Measurements from ENCODE around the gene GPBP1.
A peak's percentile ranks its signal among the peaks of the same experiment; 100 is the strongest.
"Not testable (repeated sequence)": the region's sequence is repeated elsewhere in the genome, so short reads cannot be mapped to it uniquely, and the experiment has no call there.

The GPBP1 gene, protein sequence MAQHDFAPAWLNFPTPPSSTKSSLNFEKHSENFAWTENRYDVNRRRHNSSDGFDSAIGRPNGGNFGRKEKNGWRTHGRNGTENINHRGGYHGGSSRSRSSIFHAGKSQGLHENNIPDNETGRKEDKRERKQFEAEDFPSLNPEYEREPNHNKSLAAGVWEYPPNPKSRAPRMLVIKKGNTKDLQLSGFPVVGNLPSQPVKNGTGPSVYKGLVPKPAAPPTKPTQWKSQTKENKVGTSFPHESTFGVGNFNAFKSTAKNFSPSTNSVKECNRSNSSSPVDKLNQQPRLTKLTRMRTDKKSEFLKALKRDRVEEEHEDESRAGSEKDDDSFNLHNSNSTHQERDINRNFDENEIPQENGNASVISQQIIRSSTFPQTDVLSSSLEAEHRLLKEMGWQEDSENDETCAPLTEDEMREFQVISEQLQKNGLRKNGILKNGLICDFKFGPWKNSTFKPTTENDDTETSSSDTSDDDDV

DNA sequence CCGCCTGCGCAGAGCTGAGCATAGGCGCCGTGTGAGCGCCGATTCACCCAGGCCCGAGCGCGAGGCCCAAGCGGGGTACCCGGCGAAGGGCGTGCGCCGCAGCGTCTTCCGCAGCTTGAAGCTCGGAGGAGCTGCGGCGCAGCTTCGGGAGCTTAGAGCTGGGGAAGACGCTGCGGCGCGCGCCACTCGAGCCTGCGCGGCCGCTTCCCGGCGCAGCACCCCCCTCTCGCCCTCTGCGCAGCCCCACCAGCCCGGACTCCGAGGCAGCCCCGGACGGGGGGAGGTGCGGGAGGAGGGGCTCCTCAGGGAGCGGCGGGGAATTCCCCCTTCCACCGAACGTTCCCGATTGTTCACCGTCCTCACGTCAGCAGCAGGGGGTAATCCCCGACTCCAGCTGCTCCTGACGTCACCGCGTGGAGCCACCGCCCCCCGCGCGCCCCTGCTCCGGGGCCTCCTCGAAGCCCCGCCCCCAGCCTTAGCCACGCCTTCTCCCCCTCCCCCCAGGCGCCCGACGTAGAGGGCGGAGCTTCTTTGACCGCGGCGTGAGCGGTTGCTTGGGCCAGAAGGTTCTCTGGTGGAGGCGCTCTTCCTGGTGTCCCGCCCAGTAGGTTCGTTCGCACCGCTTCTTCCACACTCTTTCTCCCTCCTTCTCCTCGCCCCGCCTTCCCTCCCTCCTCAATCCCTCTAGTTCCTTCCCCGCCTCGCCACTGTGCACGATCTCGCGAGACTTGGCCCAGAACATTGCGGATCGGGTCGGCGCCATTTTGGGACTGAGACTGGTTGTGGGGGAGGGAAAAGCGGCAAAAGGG lies at the start of gene GPBP1:
TSS of gene GPBP1 (plus strand) at position 741 of the 809 bp plus-strand sequence. CDS start 40,072 bp downstream, outside the sequence.
- peak; percentile 94 to 96 for DNase-seq (ENCODE audit: low read depth in 2 of 2)

DNA sequence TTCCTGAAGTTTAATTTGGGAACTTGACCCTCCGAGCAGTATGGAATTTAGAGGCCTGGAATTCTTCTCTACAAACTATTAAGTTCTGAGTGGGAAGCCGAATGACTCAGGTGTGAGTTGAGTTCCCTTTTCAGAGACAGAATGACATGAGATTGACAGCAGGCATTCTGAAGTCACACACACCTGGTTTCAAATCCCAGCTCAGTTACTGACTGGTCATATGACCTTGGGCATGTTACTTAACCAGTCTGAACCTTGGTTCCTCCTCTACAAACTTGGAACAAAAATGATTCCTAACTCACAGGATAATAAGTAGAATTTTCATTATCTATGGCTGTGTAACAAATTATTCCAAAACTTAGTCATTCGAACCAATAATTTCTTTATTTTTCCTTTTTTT lies 45.5 kb upstream of the GPBP1 start:
- no peak for DNase-seq (ENCODE audit: low read depth in 2 of 2)

DNA sequence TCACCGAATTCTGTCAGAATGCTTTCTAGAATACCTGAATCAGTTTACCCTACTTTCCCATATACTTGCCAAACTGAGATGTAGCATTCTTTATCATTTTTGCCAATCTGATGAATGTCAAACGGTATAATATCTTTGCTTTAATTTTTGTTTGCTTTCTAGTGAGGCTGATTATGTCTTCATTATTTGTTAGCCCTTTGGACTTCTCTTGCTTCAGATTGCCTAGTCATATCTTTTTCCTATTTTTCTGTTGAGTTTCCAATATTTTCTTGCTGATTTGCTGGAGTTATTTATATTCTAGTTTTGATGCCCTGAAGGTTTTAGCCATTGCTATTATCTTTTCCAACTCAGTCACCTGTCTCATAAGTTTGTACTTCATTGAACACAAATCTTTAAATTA lies 40.3 kb upstream of the GPBP1 start:
- no peak for DNase-seq (ENCODE audit: low read depth in 2 of 2)

DNA sequence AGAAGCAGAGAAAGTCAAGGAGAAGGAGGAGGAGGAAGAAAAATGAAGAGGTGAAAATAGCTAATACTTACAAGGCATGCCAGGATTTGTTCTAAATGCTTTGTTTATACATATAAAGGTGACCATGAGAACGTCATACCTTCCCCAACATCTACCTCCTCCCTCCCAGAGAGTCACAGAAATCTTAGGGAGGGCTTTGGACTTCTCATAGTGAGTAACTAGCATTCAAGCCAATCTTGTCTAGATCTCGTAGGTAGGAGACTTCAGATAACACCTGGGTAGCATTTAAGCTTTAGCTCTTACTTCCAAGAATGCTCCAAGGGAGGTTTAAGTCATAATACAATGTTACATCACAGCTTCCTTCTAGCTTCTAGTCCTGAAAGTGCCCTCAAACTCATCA lies 36.5 kb upstream of the GPBP1 start:
- DNase-seq (ENCODE audit: low read depth in 2 of 2), result no peak

DNA sequence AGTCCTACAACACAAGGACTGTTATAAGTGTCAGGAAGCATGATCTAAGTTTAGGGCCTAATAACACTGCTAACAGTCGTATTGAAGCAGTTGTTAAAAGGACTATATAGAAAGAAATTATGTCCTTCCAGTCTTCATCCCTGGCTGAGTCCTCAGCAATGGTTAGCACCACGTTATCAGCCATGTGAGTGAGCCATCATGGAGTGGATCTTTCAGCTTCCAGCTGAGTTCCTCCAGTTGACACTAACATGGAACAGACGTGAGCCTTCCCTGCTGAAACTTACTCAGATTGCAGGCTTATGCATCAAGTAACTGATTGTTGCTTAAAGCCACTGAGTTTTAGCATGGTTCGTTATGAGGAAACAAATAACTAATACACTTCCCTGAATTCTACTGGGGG lies 21.5 kb upstream of the GPBP1 start:
- DNase-seq (ENCODE audit: low read depth in 2 of 2), result no peak

DNA sequence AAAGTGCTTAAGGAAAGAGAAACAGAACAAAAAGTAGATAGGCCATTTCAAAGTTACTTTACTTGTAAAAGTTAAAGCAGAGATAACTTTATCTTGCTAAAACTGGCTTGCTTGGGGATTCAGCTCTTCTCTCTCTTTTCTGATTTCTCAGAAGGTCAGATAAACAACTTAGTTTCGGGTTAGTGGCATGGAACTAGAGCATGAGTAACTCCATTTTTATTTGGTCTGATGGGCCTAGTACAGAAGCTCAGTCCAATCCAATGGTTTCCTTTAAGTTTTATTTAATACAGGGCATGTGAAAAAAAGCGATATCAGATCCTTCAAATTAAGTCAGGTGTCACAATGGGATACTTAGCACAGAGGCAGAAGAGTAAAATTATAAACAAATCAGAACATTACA lies 18.8 kb upstream of the GPBP1 start:
- no peak for DNase-seq (ENCODE audit: low read depth in 2 of 2)

DNA sequence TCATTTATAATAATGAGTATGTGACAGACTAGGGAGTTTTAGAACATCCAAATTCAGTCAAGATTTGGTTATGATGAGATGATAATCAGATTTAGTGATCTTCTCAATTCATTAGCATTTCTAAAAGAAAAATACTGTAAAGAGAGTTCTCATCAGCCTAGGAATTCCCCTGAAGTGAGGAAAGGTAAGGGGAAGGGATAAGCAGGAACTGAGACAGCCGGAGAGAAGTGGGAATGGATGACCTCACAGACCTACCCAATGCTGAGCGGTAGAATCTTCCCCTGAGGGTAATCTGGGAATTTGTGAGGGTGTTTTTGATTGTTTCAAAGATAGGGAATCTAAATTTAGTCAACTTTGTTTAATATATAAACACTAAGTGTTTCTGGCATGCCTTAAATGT lies 16.7 kb upstream of the GPBP1 start:
- no peak for DNase-seq (ENCODE audit: low read depth in 2 of 2)

DNA sequence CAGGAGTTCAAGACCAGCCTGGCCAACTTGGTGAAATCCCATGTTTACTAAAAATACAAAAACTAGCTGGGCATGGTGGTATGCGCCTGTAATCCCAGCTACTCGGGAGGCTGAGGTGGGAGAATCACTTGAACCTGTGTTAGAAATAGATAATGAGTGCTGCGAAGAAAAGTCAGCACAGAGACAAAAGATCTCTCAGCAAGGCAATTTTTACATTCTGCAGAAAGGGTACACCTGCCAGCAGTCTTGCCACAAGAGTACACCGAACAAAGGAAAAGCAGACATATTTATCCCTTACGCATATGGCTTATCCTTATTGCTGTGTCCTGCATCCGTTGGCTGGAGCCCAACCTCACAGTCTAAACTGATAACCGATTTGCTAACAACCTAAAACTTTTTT lies 16.2 kb upstream of the GPBP1 start:
- no peak for DNase-seq (ENCODE audit: low read depth in 2 of 2)

DNA sequence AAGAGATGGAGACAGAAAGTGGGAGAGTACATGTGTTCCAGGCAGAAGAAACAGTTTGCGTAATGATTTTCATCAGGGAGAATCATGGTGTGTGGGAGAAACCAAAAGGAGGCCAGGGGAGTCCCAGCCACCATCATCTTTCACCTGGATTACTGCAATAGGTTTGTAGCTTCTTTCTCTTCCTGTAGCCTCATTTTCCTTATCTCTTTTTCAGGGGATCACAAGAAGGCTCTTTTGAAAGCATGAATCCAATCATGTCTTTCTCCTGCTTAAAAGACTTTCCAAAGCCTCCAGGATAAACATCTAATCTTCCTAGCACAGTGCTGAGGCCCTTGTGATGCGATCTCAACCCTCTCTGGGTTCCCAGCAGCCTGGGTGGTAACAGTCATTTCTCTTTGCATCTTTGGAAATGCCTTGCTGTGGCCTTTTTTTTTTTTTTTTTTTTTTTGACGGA lies 10.3 kb upstream of the GPBP1 start:
- no peak for DNase-seq (ENCODE audit: low read depth in 2 of 2)

DNA sequence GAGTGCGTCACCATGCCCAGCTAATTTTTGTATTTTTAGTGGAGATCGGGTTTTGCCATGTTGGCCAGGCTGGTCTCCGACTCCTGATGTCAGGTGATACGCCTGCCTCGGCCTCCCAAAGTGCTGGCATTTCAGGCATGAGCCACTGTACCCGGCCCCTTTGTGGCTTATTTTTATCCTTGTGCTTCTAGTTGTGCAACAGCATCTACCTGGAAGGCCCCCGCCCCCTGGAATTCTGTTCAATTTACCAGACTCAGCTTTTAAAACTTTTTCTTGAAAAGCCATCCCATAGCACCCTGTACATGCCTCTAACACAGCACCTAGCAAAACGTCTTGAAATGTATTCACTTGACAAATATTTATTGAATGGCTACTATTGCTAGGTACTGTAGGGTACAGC lies 9.7 kb upstream of the GPBP1 start:
- DNase-seq (ENCODE audit: low read depth in 2 of 2), result no peak

DNA sequence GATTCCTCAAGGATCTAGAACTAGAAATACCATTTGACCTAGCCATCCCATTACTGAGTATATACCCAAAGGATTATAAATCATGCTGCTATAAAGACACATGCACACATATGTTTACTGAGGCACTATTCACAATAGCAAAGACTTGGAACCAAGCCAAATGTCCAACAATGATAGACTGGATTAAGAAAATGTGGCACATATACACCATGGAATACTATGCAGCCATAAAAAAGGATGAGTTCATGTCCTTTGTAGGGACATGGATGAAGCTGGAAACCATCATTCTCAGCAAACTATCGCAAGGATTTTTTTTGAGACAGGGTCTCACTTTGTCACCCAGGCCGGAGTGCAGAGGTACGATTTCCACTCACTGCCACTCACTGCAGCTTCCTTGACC lies 8.7 kb upstream of the GPBP1 start:
- DNase-seq (ENCODE audit: low read depth in 2 of 2), result not testable (repeated sequence)

DNA sequence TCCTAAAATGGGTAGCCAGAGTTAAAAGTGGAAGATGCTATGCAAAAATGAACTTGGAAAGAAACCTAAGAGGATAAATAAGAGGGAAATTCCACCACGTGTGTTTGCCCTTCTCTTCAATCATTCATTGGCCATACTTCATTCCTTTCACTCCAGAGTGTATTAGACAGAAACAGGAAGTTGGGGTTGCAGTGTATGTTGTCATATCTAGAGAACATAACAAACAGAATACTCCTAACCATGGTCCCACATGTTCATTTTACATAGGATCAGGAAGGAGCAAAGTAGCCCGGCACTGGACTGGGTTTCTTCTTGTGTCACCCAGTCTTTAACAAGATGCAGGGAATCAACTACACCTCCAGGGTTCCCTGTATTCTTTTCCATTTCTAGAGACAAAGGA lies 7.6 kb upstream of the GPBP1 start:
- no peak for DNase-seq (ENCODE audit: low read depth in 2 of 2)

DNA sequence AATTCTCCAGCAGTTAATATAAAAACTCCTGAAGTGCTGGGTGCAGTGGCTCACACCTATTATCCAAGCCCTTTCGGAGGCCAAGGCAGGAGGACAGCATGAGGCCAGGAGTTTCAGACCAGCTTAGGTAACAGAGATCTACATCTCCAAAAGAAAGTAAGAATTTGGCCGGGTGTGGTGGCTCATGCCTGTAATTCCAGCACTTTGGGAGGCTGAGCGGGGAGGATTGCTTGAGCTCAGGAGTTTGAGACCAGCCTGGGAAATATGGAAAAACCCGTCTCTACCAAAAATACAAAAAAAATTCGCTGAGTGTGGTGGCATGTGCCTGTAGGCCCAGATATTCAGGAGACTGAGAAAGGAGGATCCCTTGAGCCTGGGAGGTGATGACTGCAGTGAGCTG lies 6.7 kb upstream of the GPBP1 start:
- DNase-seq (ENCODE audit: low read depth in 2 of 2), result no peak

DNA sequence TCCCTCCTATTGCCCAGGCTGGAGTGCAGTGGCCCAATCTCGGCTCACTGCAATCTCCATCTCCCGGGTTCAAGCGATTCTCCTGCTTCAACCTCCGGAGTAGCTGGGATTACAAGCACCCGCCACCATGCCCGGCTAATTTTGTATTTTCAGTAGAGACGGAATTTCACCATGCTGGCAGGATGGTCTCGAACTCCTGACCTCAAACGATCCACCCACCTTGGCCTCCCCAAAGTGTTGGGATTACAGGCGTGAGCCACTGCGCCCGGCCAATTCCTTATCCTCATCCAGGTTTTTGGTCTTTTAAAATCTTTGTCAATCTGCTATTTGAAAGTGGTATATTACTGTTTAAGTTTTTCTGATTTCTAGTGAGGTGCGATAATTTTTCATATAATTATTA lies 3.7 kb upstream of the GPBP1 start:
- not testable (repeated sequence) for DNase-seq (ENCODE audit: low read depth in 2 of 2)

DNA sequence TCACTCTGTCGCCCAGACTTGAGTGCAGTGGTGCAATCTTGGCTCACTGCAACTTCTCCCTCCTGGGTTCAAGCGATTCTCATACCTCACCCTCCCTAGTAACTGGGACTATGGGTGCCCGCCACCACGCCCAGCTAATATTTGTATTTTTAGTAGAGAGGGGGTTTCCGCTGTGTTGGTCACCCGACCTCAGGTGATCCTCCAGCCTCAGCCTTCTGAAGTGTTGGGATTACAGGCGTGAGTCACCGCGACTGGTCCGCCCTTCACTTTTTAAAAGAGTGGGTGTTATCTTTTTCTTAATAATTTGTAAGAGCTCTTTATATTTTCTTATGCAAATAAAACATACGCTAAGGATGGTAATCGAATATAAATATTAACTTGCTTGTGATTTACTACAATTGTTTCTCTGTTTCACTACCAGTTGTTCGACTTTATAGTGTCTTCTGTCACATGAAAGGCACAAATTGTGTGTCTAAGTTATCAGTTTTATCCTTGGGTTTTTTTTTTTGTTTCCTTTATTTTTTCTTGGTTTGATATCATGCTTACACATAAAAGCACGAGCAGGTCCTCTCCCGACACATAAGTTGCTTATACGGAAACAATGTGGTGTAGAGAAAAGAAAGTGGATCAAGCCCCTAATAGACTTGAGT lies 1.9 kb upstream of the GPBP1 start:
- DNase-seq (ENCODE audit: low read depth in 2 of 2), result no peak

DNA sequence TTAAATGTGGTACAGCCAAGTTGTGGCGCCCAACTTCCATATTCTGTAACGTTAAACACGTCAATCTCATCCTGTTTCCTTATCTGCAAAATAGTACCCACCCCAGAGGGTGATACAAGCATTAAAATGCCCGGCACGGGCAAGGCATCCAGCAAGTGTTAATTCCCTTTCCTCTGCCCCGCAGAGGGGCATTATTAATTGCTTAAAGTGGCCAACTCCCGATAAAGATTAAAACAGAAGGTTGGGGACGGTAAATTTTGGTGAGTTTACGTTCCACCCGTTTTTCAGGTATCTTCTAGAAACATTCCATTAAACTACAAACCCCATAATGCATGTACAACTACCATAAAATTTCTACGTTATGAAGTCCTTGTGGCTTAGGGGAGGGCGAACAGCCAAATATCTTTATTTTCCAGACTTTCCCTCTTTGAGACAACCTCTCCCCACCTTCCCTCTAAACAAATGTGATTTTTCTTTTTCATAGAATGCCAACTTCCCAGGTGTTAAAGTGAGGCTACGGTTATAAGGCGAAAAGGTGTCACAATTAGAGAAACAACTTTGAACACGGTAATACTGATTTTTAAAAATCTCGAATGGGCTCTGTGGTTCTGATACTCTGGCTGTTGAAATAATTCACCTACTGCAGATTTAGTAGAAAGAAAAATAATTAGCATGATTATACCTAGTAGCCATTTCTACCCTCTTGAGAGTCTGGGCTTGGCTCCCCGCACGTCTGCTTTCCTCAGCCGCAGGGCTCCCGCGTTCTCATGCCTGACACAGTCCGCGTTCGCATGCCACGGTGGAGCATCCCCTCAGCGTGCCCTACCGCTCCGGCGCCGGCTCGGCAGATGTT lies 1.2 kb upstream of the GPBP1 start:
- DNase-seq (ENCODE audit: low read depth in 2 of 2), result no peak

DNA sequence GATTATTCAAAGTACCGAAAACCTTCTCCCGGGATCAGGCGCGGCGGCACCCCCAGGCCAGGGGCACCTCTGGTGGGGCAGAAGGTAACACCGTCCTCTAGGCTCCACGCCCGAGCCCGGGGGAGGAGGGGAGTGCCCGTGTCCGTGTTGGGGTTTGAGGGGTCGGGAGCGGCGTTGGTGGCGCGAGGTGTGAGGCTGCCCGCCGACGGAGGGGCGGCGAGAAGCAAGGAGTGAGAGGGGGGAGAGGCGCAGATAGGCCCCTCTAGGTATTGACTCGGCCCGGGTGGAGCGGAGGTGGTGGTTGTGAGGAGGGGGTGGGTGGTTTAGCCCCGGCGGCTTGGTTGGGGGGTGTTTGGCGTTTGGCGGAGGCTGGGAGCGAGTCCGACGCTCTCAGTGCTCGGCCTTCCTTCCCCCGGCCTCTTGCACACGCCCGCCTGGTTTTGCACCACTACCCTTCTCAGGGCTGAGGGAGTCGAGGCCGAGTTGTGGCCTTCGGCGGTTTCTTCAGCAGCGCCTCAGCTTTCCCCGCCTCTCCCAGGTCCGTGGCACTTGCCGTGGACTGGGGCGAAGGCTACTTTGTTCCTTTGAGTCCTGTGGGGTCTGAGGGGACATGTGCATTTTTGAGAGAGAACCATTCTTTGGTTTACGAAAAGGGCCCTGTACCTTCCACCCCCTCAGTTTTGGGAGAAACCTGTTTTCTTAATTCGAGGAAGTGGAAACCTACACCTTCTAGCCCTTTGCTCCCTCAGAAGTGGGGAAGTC lies 450 bp downstream of the GPBP1 start:
- peak in 1 of 2 donors; percentile 3 for DNase-seq (ENCODE audit: low read depth in 2 of 2)

DNA sequence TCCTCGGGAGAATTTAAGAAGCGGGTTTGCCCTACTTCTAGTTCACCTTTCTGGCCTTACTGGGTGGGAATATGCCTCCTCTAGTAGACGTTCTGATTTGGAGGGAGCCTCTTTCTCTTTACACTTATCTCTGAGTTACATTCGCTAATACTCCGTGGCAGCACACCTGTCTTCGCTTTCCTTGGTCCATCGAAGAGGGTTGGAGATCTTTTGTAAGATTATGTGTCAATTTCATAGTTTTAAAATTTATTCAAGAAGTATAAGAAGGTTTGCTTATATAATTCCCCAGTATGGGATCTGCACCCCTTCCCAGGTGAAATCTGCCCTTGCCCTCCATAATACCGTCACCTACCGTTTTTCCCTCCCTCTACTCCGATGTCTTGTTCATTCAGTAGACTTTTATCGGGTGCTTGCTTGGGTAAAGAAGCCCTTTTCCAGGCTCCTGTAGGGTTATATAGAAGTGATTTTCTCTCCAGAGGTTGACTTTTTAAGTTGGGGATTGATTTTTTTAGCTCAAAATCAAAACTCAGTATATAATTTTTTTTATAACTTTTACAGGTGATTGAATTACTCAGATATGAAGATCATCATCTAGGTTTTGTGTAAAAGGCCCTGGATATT lies 1.1 kb downstream of the GPBP1 start:
- no peak for DNase-seq (ENCODE audit: low read depth in 2 of 2)

DNA sequence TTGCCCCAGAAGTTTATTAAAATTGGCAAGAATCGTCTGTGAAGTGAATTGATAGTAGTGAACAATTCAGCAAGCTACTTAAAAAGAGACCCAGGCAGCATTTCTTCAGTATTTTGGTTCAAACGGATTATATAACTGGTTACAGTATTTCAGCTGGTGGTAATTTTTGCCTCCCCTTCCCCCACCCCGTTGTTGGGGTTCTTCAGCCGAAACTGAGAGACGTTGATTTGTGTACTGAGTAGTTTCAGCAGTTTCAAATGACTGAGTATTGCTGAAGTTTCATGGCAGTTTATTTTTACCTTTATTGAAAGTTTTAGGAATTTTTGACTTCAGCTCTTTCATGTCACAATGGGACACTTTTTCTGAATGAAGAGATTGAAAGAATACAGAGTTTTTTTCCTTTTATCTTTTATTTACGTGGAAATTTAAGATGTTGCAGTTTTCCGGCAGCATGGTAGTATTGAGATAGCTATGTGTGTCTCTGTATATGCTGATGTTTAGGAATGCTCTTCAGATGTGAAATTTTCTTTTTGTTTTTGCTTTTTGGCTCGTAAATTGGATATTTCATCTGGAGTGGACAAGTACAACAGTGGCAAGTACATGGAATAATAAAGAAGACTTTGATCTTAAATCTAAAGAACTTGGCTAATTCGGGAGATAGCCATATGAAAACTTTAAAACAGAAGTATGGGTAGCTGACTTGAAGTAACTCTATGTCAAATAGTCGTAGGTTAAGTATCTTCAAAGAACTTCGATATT lies 1.9 kb downstream of the GPBP1 start:
- DNase-seq (ENCODE audit: low read depth in 2 of 2), result no peak

All from stimulated activated CD4-positive, alpha-beta T cell treated with anti-CD3 and anti-CD28 coated beads, Interleukin-1b, Interleukin-23, amount 100 ng/mL, for 1 hour (primary cell).